GM21723 (cell line): ENCODE data around the gene NKX2-3.

Experiments used
- ATAC-seq: cut with Tn5 transposase; IDR thresholded peaks from one replicate; pipeline ENCODE4 v1.9.1; 2021; ENCODE audit warnings: mild to moderate bottlenecking, moderate library complexity; ENCODE audit not compliant: unreplicated experiment

NKX2-3 gene

GRCh38 chr10:99525897-99526296 is 6.8 kb upstream of the NKX2-3 start:
- ATAC-seq = no peak

- ATAC-seq = no peak
Measured at GRCh38 chr10:99526861-99527504, 5.8 kb upstream of the NKX2-3 start.

- no peak for ATAC-seq
Measured at GRCh38 chr10:99527526-99528493, 4.9 kb upstream of the NKX2-3 start.

- no peak for ATAC-seq
Measured at GRCh38 chr10:99528494-99529441, 4.0 kb upstream of the NKX2-3 start.

- no peak for ATAC-seq
Measured at GRCh38 chr10:99529591-99530107, 3.1 kb upstream of the NKX2-3 start.

GRCh38 chr10:99530108-99531025 is 2.4 kb upstream of the NKX2-3 start:
- ATAC-seq = no peak

GRCh38 chr10:99531026-99531695 is 1.6 kb upstream of the NKX2-3 start:
- ATAC-seq = no peak

GRCh38 chr10:99531696-99532593 is 797 bp upstream of the NKX2-3 start:
- no peak for ATAC-seq

GRCh38 chr10:99533496-99534449 is 1.0 kb downstream of the NKX2-3 start:
- no peak for ATAC-seq

GRCh38 chr10:99534450-99534938 is 1.8 kb downstream of the NKX2-3 start:
- ATAC-seq = no peak

GRCh38 chr10:99534939-99535763 is 2.4 kb downstream of the NKX2-3 start:
- ATAC-seq = no peak

GRCh38 chr10:99535764-99536337 is 3.1 kb downstream of the NKX2-3 start:
- no peak for ATAC-seq

GRCh38 chr10:99536338-99537085 is 3.8 kb downstream of the NKX2-3 start:
- ATAC-seq = no peak

- ATAC-seq = no peak
Measured at GRCh38 chr10:99537086-99537988, 4.6 kb downstream of the NKX2-3 start.
